ENCODE data around the gene RHO.

DNA sequence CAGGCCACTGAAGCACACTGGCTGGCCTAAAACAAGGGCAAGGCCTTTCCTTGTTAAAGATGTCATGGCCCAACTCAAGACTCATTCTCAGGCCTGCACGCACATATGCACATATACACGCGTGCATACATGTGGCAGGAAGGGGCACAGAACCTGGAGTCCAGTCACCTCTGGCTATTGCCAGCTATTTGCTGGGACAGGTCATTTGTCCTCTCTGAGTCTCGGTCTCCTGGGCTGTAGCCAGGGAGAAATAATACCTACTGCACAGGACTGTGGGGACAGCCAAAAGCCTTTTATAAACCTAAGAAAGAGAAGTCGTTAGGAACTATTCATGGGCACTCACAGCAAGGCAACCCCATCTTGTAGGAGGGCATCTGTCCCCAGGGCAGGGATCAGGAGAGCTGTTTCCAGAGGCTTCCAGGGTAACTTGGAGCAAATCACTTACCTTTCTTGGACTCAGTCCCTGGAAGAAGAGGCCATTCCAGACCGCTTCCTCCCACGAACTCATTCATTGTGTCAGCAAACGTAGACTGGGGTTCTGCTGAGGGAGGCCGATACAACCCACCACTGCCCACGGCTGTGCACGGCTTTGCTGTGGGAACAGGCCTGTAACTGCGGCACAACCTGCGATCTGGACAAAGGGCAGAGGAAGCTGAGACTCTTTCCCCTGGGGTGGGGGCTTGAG, 41.1 kb upstream of the RHO start:
- TF ChIP-seq CTCF (IDR thresholded peaks at IDR 0.05; ENCODE audit: low read length) (no peak), EZH2 (optimal IDR thresholded peaks at IDR 0.05; ENCODE audit: low read depth, low read length) (no peak)

All from MM.1S (cell line).